ENCODE results near the gene MS4A10.

DNA sequence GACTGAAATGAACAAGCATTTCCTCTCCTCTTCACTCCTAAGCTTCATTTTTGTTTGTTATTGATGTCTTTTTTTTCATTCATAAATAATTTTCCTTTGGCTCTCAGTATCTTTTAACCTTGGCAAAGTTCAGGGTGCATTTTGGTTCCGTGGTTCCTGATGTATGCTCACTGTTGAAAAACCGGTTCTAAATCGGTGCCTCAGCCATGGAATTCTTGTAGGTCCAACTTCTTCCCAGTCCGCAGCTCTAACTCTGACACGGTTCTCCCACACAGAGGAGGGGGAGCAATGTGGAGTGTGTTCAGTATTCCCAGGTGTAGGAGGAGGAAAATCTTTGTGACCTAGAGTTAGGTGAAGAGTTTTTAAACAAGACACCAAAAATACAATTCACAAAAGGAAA, 41.0 kb upstream of the MS4A10 start:
- TF ChIP-seq CTCF (IDR thresholded peaks at IDR 0.05) = no peak
- TF ChIP-seq PHF8 (IDR thresholded peaks at IDR 0.05; ENCODE audit: borderline replicate concordance, low read depth) = no peak
- TF ChIP-seq NFE2L2 (conservative IDR thresholded peaks at IDR 0.05; ENCODE audit: low read length) = no peak
- TF ChIP-seq, protein P1, sequence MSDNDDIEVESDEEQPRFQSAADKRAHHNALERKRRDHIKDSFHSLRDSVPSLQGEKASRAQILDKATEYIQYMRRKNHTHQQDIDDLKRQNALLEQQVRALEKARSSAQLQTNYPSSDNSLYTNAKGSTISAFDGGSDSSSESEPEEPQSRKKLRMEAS (IDR thresholded peaks at IDR 0.05) = no peak
- no peak for TF ChIP-seq MAZ (IDR thresholded peaks at IDR 0.05; ENCODE audit: borderline replicate concordance, low read depth, low read length)
- no peak for TF ChIP-seq EP300 (IDR thresholded peaks at IDR 0.05)
- TF ChIP-seq CHD2 (IDR thresholded peaks at IDR 0.05; ENCODE audit: low read length, partially characterized antibody) = no peak
- no peak for TF ChIP-seq RARB (CRISPR knock-in tag; IDR thresholded peaks at IDR 0.05)
- no peak for TF ChIP-seq CEBPB (IDR thresholded peaks at IDR 0.05)
- no peak for TF ChIP-seq RAD21 (conservative IDR thresholded peaks at IDR 0.05 in 1 of 2, IDR thresholded peaks at IDR 0.05 in 1 of 2)

All from A549 (cell line).